Central memory CD8-positive, alpha-beta T cell (primary cell): Measurements from ENCODE around the gene GNAO1.

Source experiments
- ATAC-seq: fragments of 150-1000 bp; cut with Tn5 transposase; replicated peaks from 2 replicates; pipeline ENCODE4 v1.10.0; 2022; ENCODE audit warnings: mild to moderate bottlenecking, moderate FRiP score, moderate number of reproducible peaks; ENCODE audit not compliant: poor library complexity, severe bottlenecking; ENCODE audit errors: extremely low read depth
- DNase-seq, 2 donors: peaks; one replicate each; pipeline ENCODE4 v3.0.0; 2021; ENCODE audit warnings: low spot score in 2 of 2
- H3K27ac Mint-ChIP-seq: one replicate; pipeline ENCODE4 v1.8.0; 2022; ENCODE audit warnings: low read depth, mild to moderate bottlenecking, moderate library complexity, mixed read lengths
- H3K27me3 Mint-ChIP-seq: one replicate; pipeline ENCODE4 v1.8.0; 2022; ENCODE audit warnings: mixed read lengths
- H3K36me3 Mint-ChIP-seq: one replicate; pipeline ENCODE4 v1.8.0; 2022; ENCODE audit warnings: mild to moderate bottlenecking, moderate library complexity, mixed read lengths; ENCODE audit not compliant: insufficient read depth
- H3K4me1 Mint-ChIP-seq: one replicate; pipeline ENCODE4 v1.8.0; 2022; ENCODE audit warnings: mixed read lengths
- H3K4me3 Mint-ChIP-seq: one replicate; pipeline ENCODE4 v1.8.0; 2022; ENCODE audit warnings: mild to moderate bottlenecking, moderate library complexity, mixed read lengths
- H3K9me3 Mint-ChIP-seq: one replicate; pipeline ENCODE4 v1.8.0; 2022; ENCODE audit warnings: mixed read lengths

GNAO1 gene

GRCh38 chr16:56360117-56361008, 169.1 kb downstream of the GNAO1 start:
- H3K27me3 Mint-ChIP-seq, result no peaks in the 10 kb centered on the region
- H3K27ac Mint-ChIP-seq, result no peak overlapping the region
- H3K9me3 Mint-ChIP-seq, result no peaks in the 10 kb centered on the region
- ATAC-seq (no peak), DNase-seq (no peak)
- H3K4me1 Mint-ChIP-seq, result peaks cover 17% of the 10 kb centered on the region
- no peak overlapping the region for H3K4me3 Mint-ChIP-seq
- peaks cover 7% of the 10 kb centered on the region for H3K36me3 Mint-ChIP-seq

- Mint-ChIP-seq H3K27ac (peak overlapping the region; percentile 67), H3K36me3 (peaks cover 7% of the 10 kb centered on the region), H3K4me1 (peaks cover 4% of the 10 kb centered on the region), H3K27me3 (no peaks in the 10 kb centered on the region), H3K4me3 (no peak overlapping the region), H3K9me3 (no peaks in the 10 kb centered on the region)
- ATAC-seq (no peak), DNase-seq (no peak)
Observed at GRCh38 chr16:56362057-56362655, 170.9 kb downstream of the GNAO1 start.

- peaks cover 7% of the 10 kb centered on the region for H3K36me3 Mint-ChIP-seq
- no peaks in the 10 kb centered on the region for H3K27me3 Mint-ChIP-seq
- no peak overlapping the region for H3K4me3 Mint-ChIP-seq
- H3K4me1 Mint-ChIP-seq, result no peaks in the 10 kb centered on the region
- no peaks in the 10 kb centered on the region for H3K9me3 Mint-ChIP-seq
- H3K27ac Mint-ChIP-seq, result peak overlapping the region; percentile 67
- DNase-seq, result no peak
- no peak for ATAC-seq
Observed at GRCh38 chr16:56362706-56363105, 171.4 kb downstream of the GNAO1 start.

- H3K4me3 Mint-ChIP-seq, result no peak overlapping the region
- H3K27me3 Mint-ChIP-seq, result no peaks in the 10 kb centered on the region
- no peak for ATAC-seq
- H3K9me3 Mint-ChIP-seq, result no peaks in the 10 kb centered on the region
- H3K36me3 Mint-ChIP-seq, result peaks cover 11% of the 10 kb centered on the region
- H3K4me1 Mint-ChIP-seq, result no peaks in the 10 kb centered on the region
- DNase-seq, result no peak
- no peak overlapping the region for H3K27ac Mint-ChIP-seq
Observed at GRCh38 chr16:56363181-56363716, 172.0 kb downstream of the GNAO1 start.

- peaks cover 13% of the 10 kb centered on the region for H3K36me3 Mint-ChIP-seq
- H3K27me3 Mint-ChIP-seq, result no peaks in the 10 kb centered on the region
- H3K27ac Mint-ChIP-seq, result no peak overlapping the region
Observed at GRCh38 chr16:56363781-56364565, 172.7 kb downstream of the GNAO1 start.

GRCh38 chr16:56364865-56365264, 173.6 kb downstream of the GNAO1 start:
- H3K4me3 Mint-ChIP-seq, result no peak overlapping the region
- H3K4me1 Mint-ChIP-seq, result no peaks in the 10 kb centered on the region
- no peak for ATAC-seq
- H3K27ac Mint-ChIP-seq, result no peak overlapping the region
- H3K36me3 Mint-ChIP-seq, result peaks cover 13% of the 10 kb centered on the region
- no peak for DNase-seq
- no peaks in the 10 kb centered on the region for H3K27me3 Mint-ChIP-seq
- no peaks in the 10 kb centered on the region for H3K9me3 Mint-ChIP-seq

More at GRCh38 chr16:56363781-56364565, 172.7 kb downstream of the GNAO1 start:
- Mint-ChIP-seq H3K9me3 (no peaks in the 10 kb centered on the region), H3K4me3 (no peak overlapping the region), H3K4me1 (no peaks in the 10 kb centered on the region)
- ATAC-seq, result no peak
- no peak for DNase-seq

GRCh38 chr16:56365552-56365951, 174.3 kb downstream of the GNAO1 start:
- H3K36me3 Mint-ChIP-seq, result peaks cover 14% of the 10 kb centered on the region
- no peaks in the 10 kb centered on the region for H3K9me3 Mint-ChIP-seq
- ATAC-seq (no peak), DNase-seq (no peak)
- no peaks in the 10 kb centered on the region for H3K4me1 Mint-ChIP-seq
- H3K27me3 Mint-ChIP-seq, result no peaks in the 10 kb centered on the region
- H3K4me3 Mint-ChIP-seq, result no peak overlapping the region
- no peak overlapping the region for H3K27ac Mint-ChIP-seq

- Mint-ChIP-seq H3K27ac (no peak overlapping the region), H3K27me3 (no peaks in the 10 kb centered on the region), H3K9me3 (no peaks in the 10 kb centered on the region), H3K36me3 (peaks cover 14% of the 10 kb centered on the region), H3K4me1 (peaks cover 7% of the 10 kb centered on the region), H3K4me3 (no peak overlapping the region)
- no peak for ATAC-seq
- no peak for DNase-seq
Observed at GRCh38 chr16:56366945-56367344, 175.7 kb downstream of the GNAO1 start.

- H3K27me3 Mint-ChIP-seq, result no peaks in the 10 kb centered on the region
- H3K4me1 Mint-ChIP-seq, result peaks cover 15% of the 10 kb centered on the region
- no peak overlapping the region for H3K4me3 Mint-ChIP-seq
- H3K27ac Mint-ChIP-seq, result no peak overlapping the region
- H3K9me3 Mint-ChIP-seq, result no peaks in the 10 kb centered on the region
- ATAC-seq (no peak), DNase-seq (no peak)
- peaks cover 12% of the 10 kb centered on the region for H3K36me3 Mint-ChIP-seq
Observed at GRCh38 chr16:56367764-56368163, 176.5 kb downstream of the GNAO1 start.

- Mint-ChIP-seq H3K9me3 (no peaks in the 10 kb centered on the region), H3K4me3 (no peak overlapping the region), H3K27me3 (no peaks in the 10 kb centered on the region), H3K36me3 (peaks cover 7% of the 10 kb centered on the region), H3K4me1 (peaks cover 21% of the 10 kb centered on the region), H3K27ac (no peak overlapping the region)
- DNase-seq (no peak), ATAC-seq (no peak)
Observed at GRCh38 chr16:56368545-56368944, 177.3 kb downstream of the GNAO1 start.

GRCh38 chr16:56369202-56369601, 177.9 kb downstream of the GNAO1 start:
- peaks cover 22% of the 10 kb centered on the region for H3K4me1 Mint-ChIP-seq
- no peak for ATAC-seq
- peaks cover 12% of the 10 kb centered on the region for H3K36me3 Mint-ChIP-seq
- no peaks in the 10 kb centered on the region for H3K9me3 Mint-ChIP-seq
- no peak overlapping the region for H3K4me3 Mint-ChIP-seq
- H3K27ac Mint-ChIP-seq, result no peak overlapping the region
- no peak for DNase-seq
- no peaks in the 10 kb centered on the region for H3K27me3 Mint-ChIP-seq

GRCh38 chr16:56370185-56370874, 179.0 kb downstream of the GNAO1 start:
- ATAC-seq (no peak), DNase-seq (no peak)
- H3K27ac Mint-ChIP-seq, result no peak overlapping the region
- no peaks in the 10 kb centered on the region for H3K27me3 Mint-ChIP-seq
- peaks cover 13% of the 10 kb centered on the region for H3K36me3 Mint-ChIP-seq
- H3K4me1 Mint-ChIP-seq, result peaks cover 27% of the 10 kb centered on the region
- no peak overlapping the region for H3K4me3 Mint-ChIP-seq
- no peaks in the 10 kb centered on the region for H3K9me3 Mint-ChIP-seq
